ENCODE results near the gene ETV7.

GRCh38 chr6:36353411-36353915 lies 34.0 kb downstream of the ETV7 start:
- TF ChIP-seq CTCF (IDR thresholded peaks at IDR 0.05), result no peak
- TF ChIP-seq POLR2A (IDR thresholded peaks at IDR 0.05), result no peak
